Adrenal gland (tissue), 12 donors: Measurements from ENCODE around the gene TMEM232. TPM values are rescaled to one million over a fixed set of nuclear protein-coding genes. Genes with fewer than 3 reads are reported as not detected.

ENCODE experiments used
- DNase-seq, 7 donors: peaks; one replicate each; pipeline ENCODE4 v3.0.0-alpha.2; 2019 to 2020
- H3K27ac ChIP-seq, 5 donors: fragments of 200-600 bp; sonication (generic) in 4 of 5; 1 replicate in 3 of 5; 2 replicates in 2 of 5; pipeline versions ENCODE4 v1.5.1 to v1.8.0; 2016 to 2020; ENCODE audit warnings: mild to moderate bottlenecking in 1 of 5
- H3K27me3 ChIP-seq: fragments of 200-600 bp; 2 replicates; pipeline ENCODE4 v1.8.0; 2021
- H3K36me3 ChIP-seq, 2 donors: fragments of 200-600 bp; replicated peaks in 1 of 2; 1 replicate in 1 of 2; 2 replicates in 1 of 2; pipeline versions ENCODE4 v1.5.1 to v1.8.0; 2018 to 2022
- H3K4me1 ChIP-seq, 2 donors: fragments of 200-600 bp; replicated peaks in 1 of 2; 1 replicate in 1 of 2; 2 replicates in 1 of 2; pipeline versions ENCODE4 v1.5.1 to v1.8.0; 2018 to 2021
- H3K4me3 ChIP-seq, 4 donors: fragments of 200-600 bp; sonication (generic) in 3 of 4; one replicate each; pipeline ENCODE4 v1.5.1; 2016 to 2018
- H3K9me3 ChIP-seq, 3 donors: fragments of 200-600 bp; sonication (generic) in 1 of 3; replicated peaks in 1 of 3; 1 replicate in 2 of 3; 2 replicates in 1 of 3; pipeline versions ENCODE4 v1.5.1 to v1.8.0; 2016 to 2021
- POLR2A ChIP-seq, 2 donors: fragments of 450-650 bp; IDR thresholded peaks; one replicate each; pipeline ENCODE4 v1.6.1; 2017; ENCODE audit warnings: antibody characterized with exemption in 2 of 2, mild to moderate bottlenecking in 2 of 2, moderate library complexity in 1 of 2
- WGBS, 4 donors: extraction: QIAGEN DNeasy Blood & Tissue Kit in 2 of 4; methylation state at CpG; one replicate each; pipeline versions ENCODE4 v1.1.5 to v1.1.7; 2013 to 2017; 5-methylcytosine and 5-hydroxymethylcytosine counted together
- intact Hi-C, 2 donors: fragments of 100-400 bp; cut with DNase I; formaldehyde crosslinking; loops; one replicate each; pipeline versions ENCODE4 v1.14.1 to v1.15.0; 2022 to 2023
- polyA plus RNA-seq, 3 donors: library from polyadenylated mRNA; stranded (reverse); fragments of 200-250 nt in 2 of 3; fragments of 350-450 nt in 1 of 3; fragmentation: Illumina TruSeq in 1 of 3; extraction: RNeasy Lipid Tissue Mini Kit (QIAGEN cat#74804) in 1 of 3; gene quantifications; one replicate each; pipeline ENCODE4 v1.2.3, GENCODE V29; 2013 to 2014
- total RNA-seq, 9 donors: library from RNA; depleted of rRNA in 4 of 9; stranded (reverse); fragments of >200 nt in 4 of 9; fragments of 120-200 nt in 1 of 9; fragmentation: NEBNext Ultra II Directional in 1 of 9; extraction: Animal tissue kit (Norgen Biotek cat#: 25700) in 1 of 9; gene quantifications; one replicate each; pipeline versions ENCODE4 v1.1.0 to v1.2.4, GENCODE V29; 2013 to 2023
- TF ChIP-seq, protein P1 (sequence below), 6 experiments: fragments of 450-650 bp in 4 of 6; fragments of 200-600 bp in 2 of 6; sonication (generic) in 1 of 6; IDR thresholded peaks; 1 replicate in 5 of 6; 2 replicates in 1 of 6; pipeline versions ENCODE4 v1.5.1 to v1.8.0; 2016 to 2021; ENCODE audit warnings: antibody characterized with exemption in 6 of 6, mild to moderate bottlenecking in 2 of 6, moderate library complexity in 1 of 6
- donor health status: healthy with polysubstance abuse.
- donor health status: Bipolar disorder and iron deficiency.
- donor health status: DM: yes; HTN: yes; CAD: no.
- donor health status: DM: no; HTN: no; CAD: no.
- donor health status: DM: no; HTN: no; CAD: no.
- donor health status: DM: yes; HTN: yes; CAD: no.

Gene TMEM232
- total and polyA plus RNA-seq, 12 donors, result 0.96 to 16.6 (median 4.5) TPM

GRCh38 chr5:110492446-110492845 lies 234.0 kb downstream of the TMEM232 start:
- H3K4me1 ChIP-seq, result no peaks in the 10 kb centered on the region
- TF ChIP-seq POLR2A (IDR thresholded peaks at IDR 0.05), result no peak
- intact Hi-C loops, result no loop called here
- H3K27me3 ChIP-seq, result no peaks in the 10 kb centered on the region
- no peak overlapping the region for H3K4me3 ChIP-seq
- H3K9me3 ChIP-seq, result no peaks in the 10 kb centered on the region
- H3K36me3 ChIP-seq, result no peaks in the 10 kb centered on the region
- no peak overlapping the region for H3K27ac ChIP-seq
- DNase-seq, result no peak

DNA sequence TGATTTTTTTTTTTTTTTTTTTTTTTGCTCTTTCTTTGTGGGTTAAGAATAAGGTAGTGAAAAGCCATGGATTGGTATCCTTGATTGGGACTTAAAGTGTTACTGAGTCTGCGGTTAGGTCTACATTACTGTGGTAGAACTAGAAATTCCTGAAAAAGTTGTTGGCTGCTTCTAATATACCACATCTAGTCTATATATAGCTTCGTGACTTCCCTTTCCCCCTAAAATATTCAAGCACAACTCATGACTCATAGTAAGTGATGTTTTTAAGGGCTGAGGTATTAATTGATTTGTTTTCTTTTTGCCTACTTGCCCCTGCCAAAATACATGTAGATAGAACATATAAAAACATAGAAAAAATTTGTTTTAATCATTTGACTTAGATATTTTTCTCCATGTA lies 247.6 kb downstream of the TMEM232 start:
- Histone ChIP-seq H3K4me3 (no peak overlapping the region), H3K4me1 (no peaks in the 10 kb centered on the region), H3K27me3 (no peaks in the 10 kb centered on the region), H3K36me3 (no peaks in the 10 kb centered on the region), H3K9me3 (peaks cover 0 to 8% (median 0%) of the 10 kb centered on the region in 3 donors), H3K27ac (no peak overlapping the region)
- TF ChIP-seq, protein P1, sequence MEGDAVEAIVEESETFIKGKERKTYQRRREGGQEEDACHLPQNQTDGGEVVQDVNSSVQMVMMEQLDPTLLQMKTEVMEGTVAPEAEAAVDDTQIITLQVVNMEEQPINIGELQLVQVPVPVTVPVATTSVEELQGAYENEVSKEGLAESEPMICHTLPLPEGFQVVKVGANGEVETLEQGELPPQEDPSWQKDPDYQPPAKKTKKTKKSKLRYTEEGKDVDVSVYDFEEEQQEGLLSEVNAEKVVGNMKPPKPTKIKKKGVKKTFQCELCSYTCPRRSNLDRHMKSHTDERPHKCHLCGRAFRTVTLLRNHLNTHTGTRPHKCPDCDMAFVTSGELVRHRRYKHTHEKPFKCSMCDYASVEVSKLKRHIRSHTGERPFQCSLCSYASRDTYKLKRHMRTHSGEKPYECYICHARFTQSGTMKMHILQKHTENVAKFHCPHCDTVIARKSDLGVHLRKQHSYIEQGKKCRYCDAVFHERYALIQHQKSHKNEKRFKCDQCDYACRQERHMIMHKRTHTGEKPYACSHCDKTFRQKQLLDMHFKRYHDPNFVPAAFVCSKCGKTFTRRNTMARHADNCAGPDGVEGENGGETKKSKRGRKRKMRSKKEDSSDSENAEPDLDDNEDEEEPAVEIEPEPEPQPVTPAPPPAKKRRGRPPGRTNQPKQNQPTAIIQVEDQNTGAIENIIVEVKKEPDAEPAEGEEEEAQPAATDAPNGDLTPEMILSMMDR (IDR thresholded peaks at IDR 0.05), result no peak
- no peak for TF ChIP-seq POLR2A (IDR thresholded peaks at IDR 0.05)
- intact Hi-C loops, result no loop called here
- no peak for DNase-seq
- 53 to 58% (median 55%) methylated on average over 2 of the region's 2 CpGs for WGBS, 4 donors

DNA sequence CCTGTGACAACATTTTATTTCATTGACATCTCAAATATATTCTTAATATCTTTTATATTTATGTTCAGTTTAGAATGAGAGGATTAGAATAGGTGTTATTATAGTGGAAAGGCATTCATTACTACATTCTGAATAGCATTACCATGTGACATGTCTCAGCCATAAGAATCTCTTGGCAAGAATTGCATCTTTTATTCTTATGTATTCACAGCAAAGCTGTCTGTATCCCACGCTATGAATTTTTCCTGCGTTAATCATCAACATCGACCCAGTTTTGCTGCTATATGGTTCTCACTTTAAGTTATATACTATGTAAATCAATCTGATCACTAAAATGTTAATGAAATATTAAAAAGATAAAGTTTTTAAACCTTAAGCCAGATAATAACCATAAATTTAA lies 248.6 kb downstream of the TMEM232 start:
- no peak overlapping the region for H3K27ac ChIP-seq
- peaks cover 0 to 5% (median 0%) of the 10 kb centered on the region in 3 donors for H3K9me3 ChIP-seq
- no peak for DNase-seq
- H3K27me3 ChIP-seq, result no peaks in the 10 kb centered on the region
- TF ChIP-seq, protein P1 (IDR thresholded peaks at IDR 0.05), result no peak
- no peak for TF ChIP-seq POLR2A (IDR thresholded peaks at IDR 0.05)
- intact Hi-C loops, result no loop called here
- H3K4me1 ChIP-seq, result no peaks in the 10 kb centered on the region
- H3K36me3 ChIP-seq, result no peaks in the 10 kb centered on the region
- H3K4me3 ChIP-seq, result no peak overlapping the region
- 81 to 88% (median 85%) methylated on average over 3 of the region's 3 CpGs for WGBS, 4 donors

DNA sequence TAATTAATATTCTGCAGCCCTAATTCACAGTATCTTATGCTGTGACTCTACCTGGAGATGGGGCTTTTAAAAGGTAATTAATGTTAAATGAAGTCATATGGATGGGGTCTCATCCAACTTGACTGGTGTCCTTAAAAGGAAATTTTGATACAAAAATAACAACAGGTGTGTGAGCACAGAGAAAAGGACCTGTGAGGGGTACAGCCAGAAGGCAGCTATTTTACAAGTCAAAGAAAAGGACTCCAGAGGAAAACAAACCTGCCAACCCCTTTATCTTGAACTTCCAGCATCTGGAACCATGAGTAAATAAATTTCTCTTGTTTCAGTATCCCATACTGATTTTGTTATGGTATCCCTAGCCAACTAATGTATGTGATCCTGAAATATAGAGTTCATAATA lies 250.3 kb downstream of the TMEM232 start:
- intact Hi-C loops, result no loop called here
- no peaks in the 10 kb centered on the region for H3K36me3 ChIP-seq
- peaks cover 0 to 8% (median 0%) of the 10 kb centered on the region in 3 donors for H3K9me3 ChIP-seq
- H3K4me3 ChIP-seq, result no peak overlapping the region
- H3K27ac ChIP-seq, result no peak overlapping the region
- DNase-seq, result no peak
- no peak for TF ChIP-seq POLR2A (IDR thresholded peaks at IDR 0.05)
- TF ChIP-seq, protein P1 (IDR thresholded peaks at IDR 0.05), result no peak
- H3K4me1 ChIP-seq, result no peaks in the 10 kb centered on the region
- H3K27me3 ChIP-seq, result no peaks in the 10 kb centered on the region

GRCh38 chr5:110475529-110475928 lies 250.9 kb downstream of the TMEM232 start:
- H3K4me1 ChIP-seq, result no peaks in the 10 kb centered on the region
- H3K36me3 ChIP-seq, result no peaks in the 10 kb centered on the region
- intact Hi-C loops, result no loop called here
- WGBS, 4 donors, result 84 to 92% (median 90%) methylated on average over 1 of the region's 1 CpG
- DNase-seq, result no peak
- no peak overlapping the region for H3K4me3 ChIP-seq
- TF ChIP-seq, protein P1 (IDR thresholded peaks at IDR 0.05), result no peak
- TF ChIP-seq POLR2A (IDR thresholded peaks at IDR 0.05), result no peak
- no peak overlapping the region for H3K27ac ChIP-seq
- no peaks in the 10 kb centered on the region for H3K27me3 ChIP-seq
- H3K9me3 ChIP-seq, result peaks cover 0 to 10% (median 0%) of the 10 kb centered on the region in 3 donors
